ENCODE results near the gene SHC4. TPM values are rescaled to one million over a fixed set of nuclear protein-coding genes. Genes with fewer than 3 reads are reported as not detected.

The SHC4 gene
- total RNA-seq, 1 donor from 2014 or later, result 7.2 TPM

- intact Hi-C loops (cut with DNase I), result no loop called here
These were observed 111.8 kb downstream of the SHC4 start for GRCh38 chr15:48851956-48852355.

DNA sequence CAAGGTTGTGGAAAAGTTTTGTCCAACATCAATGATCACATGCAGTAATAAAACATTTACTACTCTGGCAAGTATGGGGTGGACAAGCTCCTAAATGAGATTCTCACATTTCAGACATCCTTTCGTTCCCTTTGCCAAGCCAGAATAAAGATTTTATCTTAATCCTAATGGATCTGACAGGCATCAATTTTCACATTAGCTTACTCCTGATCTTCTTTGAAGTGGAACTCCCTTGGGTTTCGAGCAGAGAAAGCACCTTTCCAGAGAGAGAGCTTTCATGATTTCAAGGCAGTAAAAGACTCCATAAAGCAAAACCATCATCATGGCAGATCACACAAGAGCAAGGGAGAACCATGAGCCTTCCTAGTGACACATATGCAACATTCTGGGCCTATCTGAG lies 113.1 kb downstream of the SHC4 start:
- DNase-seq (ENCODE audit: low spot score in 2 of 2), result no peak
- no peaks in the 10 kb centered on the region for H3K9me3 ChIP-seq
- intact Hi-C loops (cut with DNase I), result no loop called here
- TF ChIP-seq CTCF (IDR thresholded peaks at IDR 0.05), result no peak
- no peak overlapping the region for H3K4me3 ChIP-seq
- no peaks in the 10 kb centered on the region for H3K4me1 ChIP-seq
- H3K27me3 ChIP-seq, result no peaks in the 10 kb centered on the region
- H3K36me3 ChIP-seq, result peaks cover 0 to 2% of the 10 kb centered on the region in 2 donors
- no peak overlapping the region for H3K27ac ChIP-seq

More at GRCh38 chr15:48851956-48852355, 111.8 kb downstream of the SHC4 start:
- peaks cover 0 to 2% of the 10 kb centered on the region in 2 donors for H3K36me3 ChIP-seq
- no peak overlapping the region for H3K4me3 ChIP-seq
- no peaks in the 10 kb centered on the region for H3K4me1 ChIP-seq
- H3K9me3 ChIP-seq, result no peaks in the 10 kb centered on the region
- DNase-seq (ENCODE audit: low spot score in 2 of 2), result no peak
- no peak overlapping the region for H3K27ac ChIP-seq
- no peaks in the 10 kb centered on the region for H3K27me3 ChIP-seq
- TF ChIP-seq CTCF (IDR thresholded peaks at IDR 0.05), result no peak

- peaks cover 0 to 8% of the 10 kb centered on the region in 2 donors for H3K36me3 ChIP-seq
- H3K4me3 ChIP-seq, result no peak overlapping the region
- no peaks in the 10 kb centered on the region for H3K27me3 ChIP-seq
- intact Hi-C loops (cut with DNase I), result no loop called here
- no peak for DNase-seq (ENCODE audit: low spot score in 2 of 2)
- H3K27ac ChIP-seq, result no peak overlapping the region
- no peaks in the 10 kb centered on the region for H3K4me1 ChIP-seq
- no peak for TF ChIP-seq CTCF (IDR thresholded peaks at IDR 0.05)
- H3K9me3 ChIP-seq, result no peaks in the 10 kb centered on the region
These were observed 118.6 kb downstream of the SHC4 start for GRCh38 chr15:48845123-48845522.

DNA sequence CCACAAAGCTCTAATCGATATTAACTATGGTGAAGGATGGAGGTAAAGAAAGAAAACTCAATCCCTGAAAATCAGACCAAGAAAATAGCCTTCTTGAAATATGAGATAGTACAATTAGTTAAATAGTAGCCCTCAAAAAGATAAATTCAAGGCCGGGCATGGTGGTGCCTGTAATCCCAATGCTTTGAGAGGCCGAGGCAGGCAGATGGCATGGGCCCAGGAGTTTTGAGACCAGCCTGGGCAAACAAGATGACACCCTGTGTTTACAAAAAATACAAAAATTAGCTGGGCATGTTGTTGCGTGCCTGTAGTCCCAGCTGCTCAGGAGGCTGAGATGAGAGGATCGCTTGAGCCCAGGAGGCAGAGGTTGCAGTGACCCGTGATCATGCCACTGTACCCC lies 121.2 kb downstream of the SHC4 start:
- no peaks in the 10 kb centered on the region for H3K4me1 ChIP-seq
- DNase-seq (ENCODE audit: low spot score in 2 of 2), result no peak
- no peak for TF ChIP-seq CTCF (IDR thresholded peaks at IDR 0.05)
- intact Hi-C loops (cut with DNase I), result no loop called here
- H3K36me3 ChIP-seq, result peaks cover 0 to 5% of the 10 kb centered on the region in 2 donors
- H3K4me3 ChIP-seq, result no peak overlapping the region
- H3K27ac ChIP-seq, result no peak overlapping the region
- H3K9me3 ChIP-seq, result no peaks in the 10 kb centered on the region
- no peaks in the 10 kb centered on the region for H3K27me3 ChIP-seq

DNA sequence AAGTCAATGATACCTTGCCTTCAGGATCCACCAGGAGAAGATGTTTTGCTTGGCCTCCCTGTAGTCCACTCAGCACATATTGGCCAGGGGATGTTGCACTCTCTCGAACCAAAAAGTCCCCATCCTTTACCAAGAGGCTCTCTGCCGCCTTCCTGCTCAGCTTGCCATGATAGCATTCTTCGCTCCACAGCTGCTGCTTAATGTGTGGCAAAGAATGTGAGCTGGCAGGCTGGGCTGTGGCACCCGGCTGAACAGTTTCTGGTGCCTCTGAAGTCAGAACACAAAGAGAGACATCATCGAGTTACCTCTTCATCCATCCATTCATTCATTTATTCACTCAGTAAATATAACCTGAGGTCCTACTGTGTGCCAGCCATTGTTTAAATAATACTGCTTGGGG lies 129.0 kb downstream of the SHC4 start:
- Histone ChIP-seq H3K27me3 (no peaks in the 10 kb centered on the region), H3K27ac (no peak overlapping the region), H3K36me3 (peaks cover 0 to 8% of the 10 kb centered on the region in 2 donors), H3K9me3 (no peaks in the 10 kb centered on the region), H3K4me1 (no peaks in the 10 kb centered on the region), H3K4me3 (no peak overlapping the region)
- DNase-seq (ENCODE audit: low spot score in 2 of 2), result no peak
- intact Hi-C loops (cut with DNase I), result no loop called here
- TF ChIP-seq CTCF (IDR thresholded peaks at IDR 0.05), result no peak

Data from ascending aorta (tissue), 2 donors.